RWPE1 (cell line): ENCODE results near the gene OR13D1.

Experiments used
- CTCF ChIA-PET: fragments of 350-600 bp; sonication (Branson Sonifier 250); formaldehyde crosslinking; extraction: SDS; loops from one replicate; lab custom pipeline; 2021; lab: Yijun Ruan, JAX
- POLR2A ChIA-PET: fragments of 400-600 bp; formaldehyde crosslinking; extraction: SDS; loops from one replicate; lab custom pipeline; 2020; ENCODE audit warnings: antibody characterized with exemption; ENCODE audit not compliant: low non-redundant PET; lab: Yijun Ruan, JAX
- DNase-seq: peaks from one replicate; pipeline ENCODE4 v3.0.0; 2012; ENCODE audit warnings: low spot score
- H3K27ac ChIP-seq: fragments of 450-650 bp; 2 replicates; pipeline ENCODE4 v1.5.1; 2017
- TF ChIP-seq, protein P1 (sequence below): fragments of 450-650 bp; conservative IDR thresholded peaks from 2 replicates; pipeline ENCODE4 v1.5.1; 2017; ENCODE audit warnings: low read depth, mild to moderate bottlenecking

The OR13D1 gene

DNA sequence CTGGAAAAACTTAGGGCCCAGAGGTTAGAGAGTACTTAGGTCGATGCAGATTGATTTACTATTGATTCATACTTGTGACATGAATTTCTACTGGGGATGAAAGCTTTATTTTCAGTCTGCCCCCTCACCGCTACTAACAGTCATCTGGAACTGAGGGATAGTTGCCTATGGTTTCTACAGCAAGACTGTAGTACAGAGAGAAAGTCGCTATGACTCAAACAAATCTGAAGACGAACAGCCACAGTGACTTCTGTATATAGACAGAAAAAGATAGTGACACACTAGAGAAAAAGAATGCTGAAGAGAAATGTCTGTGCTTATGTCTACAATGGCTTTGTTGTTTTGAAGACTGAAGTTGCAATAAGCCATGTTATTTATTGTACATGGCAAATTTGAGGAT lies 17.3 kb downstream of the OR13D1 start:
- TF ChIP-seq, protein P1, sequence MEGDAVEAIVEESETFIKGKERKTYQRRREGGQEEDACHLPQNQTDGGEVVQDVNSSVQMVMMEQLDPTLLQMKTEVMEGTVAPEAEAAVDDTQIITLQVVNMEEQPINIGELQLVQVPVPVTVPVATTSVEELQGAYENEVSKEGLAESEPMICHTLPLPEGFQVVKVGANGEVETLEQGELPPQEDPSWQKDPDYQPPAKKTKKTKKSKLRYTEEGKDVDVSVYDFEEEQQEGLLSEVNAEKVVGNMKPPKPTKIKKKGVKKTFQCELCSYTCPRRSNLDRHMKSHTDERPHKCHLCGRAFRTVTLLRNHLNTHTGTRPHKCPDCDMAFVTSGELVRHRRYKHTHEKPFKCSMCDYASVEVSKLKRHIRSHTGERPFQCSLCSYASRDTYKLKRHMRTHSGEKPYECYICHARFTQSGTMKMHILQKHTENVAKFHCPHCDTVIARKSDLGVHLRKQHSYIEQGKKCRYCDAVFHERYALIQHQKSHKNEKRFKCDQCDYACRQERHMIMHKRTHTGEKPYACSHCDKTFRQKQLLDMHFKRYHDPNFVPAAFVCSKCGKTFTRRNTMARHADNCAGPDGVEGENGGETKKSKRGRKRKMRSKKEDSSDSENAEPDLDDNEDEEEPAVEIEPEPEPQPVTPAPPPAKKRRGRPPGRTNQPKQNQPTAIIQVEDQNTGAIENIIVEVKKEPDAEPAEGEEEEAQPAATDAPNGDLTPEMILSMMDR, result no peak
- H3K27ac ChIP-seq, result no peak overlapping the region
- no peak for DNase-seq
- ChIA-PET POLR2A (no interaction called here), CTCF (interaction anchor here (0.5 kb wide), 1 partner anchor 8 kb away, joined by 3 read pairs; no protein-coding TSS in a partner anchor)

DNA sequence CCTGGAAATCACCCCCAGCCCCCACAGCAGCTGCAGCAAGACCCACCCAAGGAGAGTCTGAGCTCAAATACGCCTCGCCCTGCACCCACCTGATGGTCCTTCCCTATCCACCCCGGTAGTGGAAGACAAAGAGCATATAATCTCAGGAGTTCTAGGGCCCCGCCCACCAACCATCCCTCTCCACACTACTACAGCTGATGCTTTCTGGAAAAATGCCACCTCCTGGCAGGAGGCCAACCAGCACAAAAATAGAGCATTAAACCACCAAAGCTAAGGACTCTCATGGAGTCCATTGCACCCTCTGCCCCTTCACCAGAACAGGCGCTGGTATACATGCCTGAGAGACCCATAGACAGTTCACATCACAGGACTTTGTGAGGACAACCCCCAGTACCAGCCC lies 30.7 kb downstream of the OR13D1 start:
- POLR2A ChIA-PET, result no interaction called here
- DNase-seq, result no peak

DNA sequence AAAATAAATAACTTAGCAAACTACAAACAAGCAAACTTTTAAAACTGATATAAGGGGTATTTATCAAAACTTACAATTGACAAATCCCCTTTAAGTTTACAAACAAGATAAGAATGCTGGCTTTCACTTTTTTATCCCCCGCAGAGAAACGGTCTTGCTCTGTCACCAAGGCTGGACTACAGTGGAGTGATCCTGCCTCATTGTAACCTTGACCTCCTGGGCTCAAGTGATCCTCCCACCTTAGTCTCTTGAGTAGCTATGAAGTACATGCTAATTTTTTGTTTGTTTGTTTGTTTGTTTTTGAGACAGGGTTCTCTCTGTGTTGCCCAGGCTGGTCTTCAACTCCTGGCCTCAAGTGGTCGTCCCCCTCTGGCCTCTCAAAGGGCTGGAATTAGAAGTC lies 44.1 kb downstream of the OR13D1 start:
- DNase-seq, result no peak
- TF ChIP-seq, protein P1, result no peak
- H3K27ac ChIP-seq, result no peak overlapping the region
- POLR2A ChIA-PET, result no interaction called here
- CTCF ChIA-PET, result no interaction called here

More for the DNA sequence above, 30.7 kb downstream of the OR13D1 start:
- CTCF ChIA-PET, result no interaction called here
- TF ChIP-seq, protein P1, result no peak
- no peak overlapping the region for H3K27ac ChIP-seq

DNA sequence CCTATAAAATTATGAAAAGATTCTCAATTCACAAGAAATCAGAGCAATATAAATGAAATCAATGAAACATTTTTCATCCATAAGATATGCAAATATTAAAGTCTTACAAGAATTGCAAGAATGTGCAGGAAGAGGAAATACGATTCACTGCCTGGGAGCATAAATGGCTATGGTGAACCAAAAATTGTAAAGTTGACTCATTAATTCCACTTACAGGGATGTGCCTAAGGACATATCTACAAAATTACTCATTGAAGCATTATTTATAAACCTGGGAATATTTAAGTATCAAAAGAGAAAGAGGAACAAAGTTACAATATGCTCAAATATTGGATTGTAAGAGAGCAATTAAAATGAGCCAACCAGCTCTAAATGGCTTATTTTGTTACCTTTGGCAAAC lies 46.3 kb downstream of the OR13D1 start:
- TF ChIP-seq, protein P1, result no peak
- DNase-seq, result peak; percentile 58
- CTCF ChIA-PET, result no interaction called here
- H3K27ac ChIP-seq, result no peak overlapping the region
- POLR2A ChIA-PET, result no interaction called here

DNA sequence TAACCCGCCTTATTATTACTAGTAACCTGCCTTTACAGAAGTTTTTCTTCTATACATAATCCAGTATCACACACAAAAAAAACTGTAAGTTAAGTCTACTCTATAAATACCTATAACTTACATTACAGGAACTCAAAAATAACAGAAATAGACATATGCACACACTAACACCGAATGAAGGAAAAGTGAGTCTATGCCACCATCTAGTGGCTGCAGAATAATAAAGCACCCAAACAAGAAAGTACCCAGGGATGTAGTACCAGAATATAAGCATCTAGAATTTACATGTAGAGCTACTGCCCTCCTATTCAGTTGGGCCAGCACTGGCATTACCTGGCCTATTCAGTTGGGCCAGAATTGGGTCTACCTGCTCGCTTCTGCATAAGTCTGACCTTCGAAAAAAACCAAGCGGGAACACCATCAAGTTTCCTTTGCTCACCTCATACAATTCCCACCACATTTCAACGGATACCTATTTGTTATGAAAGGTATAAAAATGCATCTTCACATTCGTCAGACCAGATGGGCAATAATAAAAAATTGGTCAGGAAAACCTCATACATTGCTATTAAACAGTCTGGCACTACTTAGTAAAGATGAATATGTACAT lies 49.2 kb downstream of the OR13D1 start:
- ChIA-PET POLR2A (no interaction called here), CTCF (interaction anchor here (0.5 to 1.0 kb wide), 7 partner anchors 77 to 756 kb away, joined by 3 to 7 read pairs (median 3); no protein-coding TSS in a partner anchor)
- H3K27ac ChIP-seq, result no peak overlapping the region
- peak; percentile 64 for DNase-seq
- TF ChIP-seq, protein P1, result peak; percentile 88
